ENCODE results near the gene CTSZ. TPM values are rescaled to one million over a fixed set of nuclear protein-coding genes. Genes with fewer than 3 reads are reported as not detected.
A peak's percentile ranks its signal among the peaks of the same experiment; 100 is the strongest.

CTSZ gene
- total RNA-seq, 2 experiments from 2014 or later, result 14.7 to 17.7 TPM

DNA sequence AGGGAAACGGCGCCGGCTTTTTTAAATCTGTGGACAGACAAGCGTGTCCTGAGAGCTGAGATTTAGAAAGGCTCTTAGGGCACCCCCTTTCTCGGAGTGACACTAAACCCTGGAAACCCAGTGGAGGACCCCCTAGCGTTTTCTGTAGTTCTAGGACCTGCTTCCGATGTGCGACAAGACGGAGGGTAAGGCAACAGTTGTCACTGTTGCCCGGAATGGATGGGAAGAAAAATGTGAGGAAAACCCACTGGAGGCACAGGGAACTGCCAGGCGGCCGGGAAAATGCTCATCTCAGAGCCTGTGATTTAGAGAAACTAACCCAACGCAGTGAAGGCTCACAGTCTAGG lies 25.6 kb upstream of the CTSZ start:
- no peaks in the 10 kb centered on the region for H3K9me3 ChIP-seq (ENCODE audit: control insufficient read depth in 1 of 2, insufficient read depth in 1 of 2, low read length in 2 of 2)
- intact Hi-C loops (cut with DNase I, micrococcal nuclease), result loop anchor here (1.0 to 5.0 kb wide), 6 partner anchors 10 to 645 kb away; partner anchors contain the start of genes PRELID3B (in 2 of the 2), NELFCD (in 1 of the 2) and VAPB (in 1 of the 2)
- peak overlapping the region; percentile 76 for H3K4me3 ChIP-seq (ENCODE audit: low read length)
- H3K9me3 Mint-ChIP-seq, result no peaks in the 10 kb centered on the region
- H3K36me3 Mint-ChIP-seq (ENCODE audit: low read depth), result peaks cover 88% of the 10 kb centered on the region
- H3K4me1 ChIP-seq (ENCODE audit: insufficient read depth, low read length), result peaks cover 27% of the 10 kb centered on the region
- no peak for ATAC-seq (ENCODE audit: poor library complexity)
- H3K27ac Mint-ChIP-seq, result peak overlapping the region; percentile 87
- ChIA-PET CTCF (interaction anchor here (0.9 to 2.0 kb wide), 9 partner anchors 11 to 189 kb away, joined by 3 to 5 read pairs (median 4); no protein-coding TSS in a partner anchor), POLR2A (interaction anchor here (0.6 to 4.1 kb wide), 34 partner anchors 9 to 726 kb away, joined by 3 to 67 read pairs (median 6); partner anchors contain the start of genes NELFCD, PRELID3B, STX16 and TUBB1)
- TF ChIP-seq, protein P1, sequence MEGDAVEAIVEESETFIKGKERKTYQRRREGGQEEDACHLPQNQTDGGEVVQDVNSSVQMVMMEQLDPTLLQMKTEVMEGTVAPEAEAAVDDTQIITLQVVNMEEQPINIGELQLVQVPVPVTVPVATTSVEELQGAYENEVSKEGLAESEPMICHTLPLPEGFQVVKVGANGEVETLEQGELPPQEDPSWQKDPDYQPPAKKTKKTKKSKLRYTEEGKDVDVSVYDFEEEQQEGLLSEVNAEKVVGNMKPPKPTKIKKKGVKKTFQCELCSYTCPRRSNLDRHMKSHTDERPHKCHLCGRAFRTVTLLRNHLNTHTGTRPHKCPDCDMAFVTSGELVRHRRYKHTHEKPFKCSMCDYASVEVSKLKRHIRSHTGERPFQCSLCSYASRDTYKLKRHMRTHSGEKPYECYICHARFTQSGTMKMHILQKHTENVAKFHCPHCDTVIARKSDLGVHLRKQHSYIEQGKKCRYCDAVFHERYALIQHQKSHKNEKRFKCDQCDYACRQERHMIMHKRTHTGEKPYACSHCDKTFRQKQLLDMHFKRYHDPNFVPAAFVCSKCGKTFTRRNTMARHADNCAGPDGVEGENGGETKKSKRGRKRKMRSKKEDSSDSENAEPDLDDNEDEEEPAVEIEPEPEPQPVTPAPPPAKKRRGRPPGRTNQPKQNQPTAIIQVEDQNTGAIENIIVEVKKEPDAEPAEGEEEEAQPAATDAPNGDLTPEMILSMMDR (IDR thresholded peaks at IDR 0.05), result no peak
- peaks cover 61% of the 10 kb centered on the region for H3K4me1 Mint-ChIP-seq (ENCODE audit: low read depth)
- H3K36me3 ChIP-seq (ENCODE audit: insufficient read depth, low read length), result peaks cover 59% of the 10 kb centered on the region
- H3K4me3 Mint-ChIP-seq, result peak overlapping the region; percentile 87
- no peak for DNase-seq
- H3K27me3 ChIP-seq (ENCODE audit: control insufficient read depth in 1 of 2, insufficient read depth in 2 of 2, low read length in 2 of 2), result no peaks in the 10 kb centered on the region
- H3K27me3 Mint-ChIP-seq, result no peaks in the 10 kb centered on the region
- peak overlapping the region; percentile 81 to 86 for H3K27ac ChIP-seq (ENCODE audit: low read depth in 1 of 2, low read length in 2 of 2)

GRCh38 chr20:59032023-59032712 lies 25.1 kb upstream of the CTSZ start, which contains the start of gene ATP5F1E:
ATP5F1E (minus strand) TSS chr20:59032335; CDS start chr20:59032251, 84 bp downstream.
- intact Hi-C loops (cut with DNase I, micrococcal nuclease), result loop anchor here (1.0 to 5.0 kb wide), 6 partner anchors 10 to 645 kb away; partner anchors contain the start of genes PRELID3B (in 2 of the 2), NELFCD (in 1 of the 2) and VAPB (in 1 of the 2)
- peaks cover 31% of the 10 kb centered on the region for H3K4me1 ChIP-seq (ENCODE audit: insufficient read depth, low read length)
- Mint-ChIP-seq H3K27me3 (no peaks in the 10 kb centered on the region), H3K36me3 (ENCODE audit: low read depth) (peaks cover 88% of the 10 kb centered on the region), H3K27ac (peak within 1 kb of the TSS; percentile 87), H3K4me3 (peak within 1 kb of the TSS; percentile 97), H3K9me3 (no peaks in the 10 kb centered on the region), H3K4me1 (ENCODE audit: low read depth) (peaks cover 61% of the 10 kb centered on the region)
- H3K27ac ChIP-seq (ENCODE audit: low read depth in 1 of 2, low read length in 2 of 2), result peak within 1 kb of the TSS; percentile 81 to 86
- ATAC-seq (ENCODE audit: poor library complexity) (peak; percentile 95), DNase-seq (peak; percentile 94 to 99 (median 96))
- ChIA-PET POLR2A (interaction anchor here (0.6 to 4.1 kb wide), 44 partner anchors 9 to 725 kb away, joined by 3 to 67 read pairs (median 4); partner anchors contain the start of genes NELFCD, PRELID3B, STX16 and TUBB1), CTCF (interaction anchor here (0.8 to 2.0 kb wide), 12 partner anchors 12 to 190 kb away, joined by 3 to 5 read pairs (median 4); no protein-coding TSS in a partner anchor)
- no peaks in the 10 kb centered on the region for H3K9me3 ChIP-seq (ENCODE audit: control insufficient read depth in 1 of 2, insufficient read depth in 1 of 2, low read length in 2 of 2)
- H3K36me3 ChIP-seq (ENCODE audit: insufficient read depth, low read length), result peaks cover 59% of the 10 kb centered on the region
- peak within 1 kb of the TSS; percentile 76 for H3K4me3 ChIP-seq (ENCODE audit: low read length)
- no peaks in the 10 kb centered on the region for H3K27me3 ChIP-seq (ENCODE audit: control insufficient read depth in 1 of 2, insufficient read depth in 2 of 2, low read length in 2 of 2)
- TF ChIP-seq, protein P1 (IDR thresholded peaks at IDR 0.05), result no peak

GRCh38 chr20:59031564-59032022 lies 24.5 kb upstream of the CTSZ start:
- intact Hi-C loops (cut with DNase I, micrococcal nuclease), result loop anchor here (1.0 to 5.0 kb wide), 8 partner anchors 11 to 644 kb away; partner anchors contain the start of genes NELFCD (in 2 of the 2), PRELID3B (in 2 of the 2) and VAPB (in 1 of the 2)
- Histone ChIP-seq H3K9me3 (ENCODE audit: control insufficient read depth in 1 of 2, insufficient read depth in 1 of 2, low read length in 2 of 2) (no peaks in the 10 kb centered on the region), H3K36me3 (ENCODE audit: insufficient read depth, low read length) (peaks cover 60% of the 10 kb centered on the region), H3K27ac (ENCODE audit: low read depth in 1 of 2, low read length in 2 of 2) (peak overlapping the region; percentile 47 to 86), H3K4me1 (ENCODE audit: insufficient read depth, low read length) (peaks cover 35% of the 10 kb centered on the region), H3K27me3 (ENCODE audit: control insufficient read depth in 1 of 2, insufficient read depth in 2 of 2, low read length in 2 of 2) (no peaks in the 10 kb centered on the region), H3K4me3 (ENCODE audit: low read length) (peak overlapping the region; percentile 76)
- ATAC-seq (ENCODE audit: poor library complexity), result no peak
- ChIA-PET POLR2A (interaction anchor here (0.6 to 4.1 kb wide), 30 partner anchors 11 to 407 kb away, joined by 3 to 67 read pairs (median 6); partner anchors contain the start of genes NELFCD, PRELID3B, STX16 and TUBB1), CTCF (interaction anchor here (0.8 to 2.0 kb wide), 8 partner anchors 13 to 190 kb away, joined by 3 to 5 read pairs (median 4); no protein-coding TSS in a partner anchor)
- Mint-ChIP-seq H3K4me3 (peak overlapping the region; percentile 97), H3K9me3 (no peaks in the 10 kb centered on the region), H3K27me3 (no peaks in the 10 kb centered on the region), H3K4me1 (ENCODE audit: low read depth) (peaks cover 61% of the 10 kb centered on the region), H3K36me3 (ENCODE audit: low read depth) (peaks cover 88% of the 10 kb centered on the region), H3K27ac (peak overlapping the region; percentile 87)
- TF ChIP-seq, protein P1 (IDR thresholded peaks at IDR 0.05), result no peak
- peak in 3 of 14 experiments; percentile 45 to 69 (median 53) for DNase-seq
